Transverse colon (tissue), 4 donors: ENCODE results near the gene DLG2.

Experiments
- EP300 ChIP-seq: sonication (generic); formaldehyde crosslinking; IDR thresholded peaks from one replicate; pipeline ENCODE4 v1.6.1; 2017; ENCODE audit warnings: antibody characterized with exemption, low read depth
- POLR2A ChIP-seq: fragments of 450-650 bp; IDR thresholded peaks from one replicate; pipeline ENCODE4 v1.6.1; 2016; ENCODE audit warnings: antibody characterized with exemption, mild to moderate bottlenecking, moderate library complexity
- POLR2AphosphoS5 ChIP-seq, 3 donors: sonication (generic); formaldehyde crosslinking; IDR thresholded peaks; one replicate each; pipeline ENCODE4 v1.6.1; 2016; ENCODE audit warnings: antibody characterized with exemption in 3 of 3
- TF ChIP-seq, protein P1 (sequence below), 5 experiments: fragments of 200-600 bp in 3 of 5; fragments of 450-650 bp in 2 of 5; sonication (generic) in 3 of 5; IDR thresholded peaks; 1 replicate in 2 of 5; 2 replicates in 3 of 5; pipeline ENCODE4 v1.5.1; 2016 to 2017; ENCODE audit warnings: antibody characterized with exemption in 5 of 5, inconsistent platforms in 3 of 5, mild to moderate bottlenecking in 2 of 5, moderate library complexity in 1 of 5

- TF ChIP-seq, protein P1, sequence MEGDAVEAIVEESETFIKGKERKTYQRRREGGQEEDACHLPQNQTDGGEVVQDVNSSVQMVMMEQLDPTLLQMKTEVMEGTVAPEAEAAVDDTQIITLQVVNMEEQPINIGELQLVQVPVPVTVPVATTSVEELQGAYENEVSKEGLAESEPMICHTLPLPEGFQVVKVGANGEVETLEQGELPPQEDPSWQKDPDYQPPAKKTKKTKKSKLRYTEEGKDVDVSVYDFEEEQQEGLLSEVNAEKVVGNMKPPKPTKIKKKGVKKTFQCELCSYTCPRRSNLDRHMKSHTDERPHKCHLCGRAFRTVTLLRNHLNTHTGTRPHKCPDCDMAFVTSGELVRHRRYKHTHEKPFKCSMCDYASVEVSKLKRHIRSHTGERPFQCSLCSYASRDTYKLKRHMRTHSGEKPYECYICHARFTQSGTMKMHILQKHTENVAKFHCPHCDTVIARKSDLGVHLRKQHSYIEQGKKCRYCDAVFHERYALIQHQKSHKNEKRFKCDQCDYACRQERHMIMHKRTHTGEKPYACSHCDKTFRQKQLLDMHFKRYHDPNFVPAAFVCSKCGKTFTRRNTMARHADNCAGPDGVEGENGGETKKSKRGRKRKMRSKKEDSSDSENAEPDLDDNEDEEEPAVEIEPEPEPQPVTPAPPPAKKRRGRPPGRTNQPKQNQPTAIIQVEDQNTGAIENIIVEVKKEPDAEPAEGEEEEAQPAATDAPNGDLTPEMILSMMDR (IDR thresholded peaks at IDR 0.05): no peak
- TF ChIP-seq POLR2AphosphoS5 (IDR thresholded peaks at IDR 0.05) (no peak), POLR2A (no peak), EP300 (no peak)
Measured at GRCh38 chr11:85665733-85666132, 38.6 kb upstream of the DLG2 start.
